Stomach (tissue), 4 donors: ENCODE results near the gene ZNF354C.

Experiments
- EP300 ChIP-seq: sonication (generic); formaldehyde crosslinking; IDR thresholded peaks from one replicate; pipeline ENCODE4 v1.6.1; 2017; ENCODE audit warnings: antibody characterized with exemption
- POLR2A ChIP-seq, 4 donors: fragments of 450-650 bp; IDR thresholded peaks; one replicate each; pipeline ENCODE4 v1.6.1; 2016; ENCODE audit warnings: antibody characterized with exemption in 4 of 4, control low read depth in 2 of 4, mild to moderate bottlenecking in 1 of 4, moderate library complexity in 1 of 4
- POLR2AphosphoS5 ChIP-seq, 3 donors: sonication (generic); formaldehyde crosslinking; IDR thresholded peaks; one replicate each; pipeline ENCODE4 v1.6.1; 2016; ENCODE audit warnings: antibody characterized with exemption in 3 of 3

GRCh38 chr5:179132586-179133355 is 72.6 kb downstream of the ZNF354C start:
- no peak for TF ChIP-seq POLR2A (IDR thresholded peaks at IDR 0.05)
- no peak for TF ChIP-seq EP300
- TF ChIP-seq POLR2AphosphoS5 (IDR thresholded peaks at IDR 0.05): no peak
